Neutrophil (primary cell): Measurements from ENCODE around the gene C1orf21.

Experiments
- H3K27ac ChIP-seq: fragments of 200-600 bp; sonication (generic); 2 replicates; pipeline ENCODE4 v1.5.1; 2016; ENCODE audit warnings: mild to moderate bottlenecking, moderate library complexity
- H3K27me3 ChIP-seq: fragments of 200-600 bp; sonication (generic); 2 replicates; pipeline ENCODE4 v1.6.0; 2016; ENCODE audit warnings: mild to moderate bottlenecking
- H3K36me3 ChIP-seq: fragments of 200-600 bp; sonication (generic); 2 replicates; pipeline ENCODE4 v1.5.1; 2017
- H3K4me1 ChIP-seq, 2 experiments: fragments of 200-600 bp in 1 of 2; sonication (generic) in 1 of 2; 1 replicate in 1 of 2; 2 replicates in 1 of 2; pipeline versions ENCODE4 v1.5.1 to v1.6.1; 2013 to 2016; ENCODE audit warnings: low read depth in 1 of 2, low read length in 1 of 2, mild to moderate bottlenecking in 1 of 2, moderate library complexity in 1 of 2; ENCODE audit not compliant: control insufficient read depth in 1 of 2, insufficient read depth in 1 of 2
- H3K4me3 ChIP-seq, 2 experiments: fragments of 200-600 bp in 1 of 2; sonication (generic) in 1 of 2; 1 replicate in 1 of 2; 2 replicates in 1 of 2; pipeline ENCODE4 v1.5.1; 2013 to 2016; ENCODE audit warnings: low read depth in 1 of 2, low read length in 1 of 2, mild to moderate bottlenecking in 1 of 2, moderate library complexity in 1 of 2
- H3K9me3 ChIP-seq: fragments of 200-600 bp; sonication (generic); 2 replicates; pipeline ENCODE4 v1.5.1; 2016
- TF ChIP-seq, protein P1 (sequence below): fragments of 200-600 bp; sonication (generic); IDR thresholded peaks from 2 replicates; pipeline ENCODE4 v1.5.1; 2016; ENCODE audit warnings: antibody characterized with exemption

C1orf21 gene

DNA sequence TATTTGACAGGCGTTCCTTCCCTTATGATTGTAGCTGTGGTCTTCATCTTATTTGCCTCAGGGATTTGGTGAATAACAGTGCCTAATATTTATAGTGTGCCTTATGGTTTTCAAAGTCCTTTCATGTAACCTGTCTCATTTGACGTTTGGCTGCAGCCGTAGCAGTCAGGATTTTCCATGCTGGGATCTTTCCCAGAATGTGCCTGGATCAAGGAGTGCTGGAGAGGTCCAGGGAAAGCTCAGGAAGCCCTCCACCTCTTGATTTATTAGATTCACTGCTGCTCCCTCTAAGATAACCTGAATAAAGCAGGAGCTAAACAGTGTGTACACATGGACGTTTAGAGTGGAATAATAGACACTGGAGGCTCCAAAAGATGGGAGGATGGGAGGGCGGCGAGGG, 5.2 kb downstream of the C1orf21 start:
- TF ChIP-seq, protein P1, sequence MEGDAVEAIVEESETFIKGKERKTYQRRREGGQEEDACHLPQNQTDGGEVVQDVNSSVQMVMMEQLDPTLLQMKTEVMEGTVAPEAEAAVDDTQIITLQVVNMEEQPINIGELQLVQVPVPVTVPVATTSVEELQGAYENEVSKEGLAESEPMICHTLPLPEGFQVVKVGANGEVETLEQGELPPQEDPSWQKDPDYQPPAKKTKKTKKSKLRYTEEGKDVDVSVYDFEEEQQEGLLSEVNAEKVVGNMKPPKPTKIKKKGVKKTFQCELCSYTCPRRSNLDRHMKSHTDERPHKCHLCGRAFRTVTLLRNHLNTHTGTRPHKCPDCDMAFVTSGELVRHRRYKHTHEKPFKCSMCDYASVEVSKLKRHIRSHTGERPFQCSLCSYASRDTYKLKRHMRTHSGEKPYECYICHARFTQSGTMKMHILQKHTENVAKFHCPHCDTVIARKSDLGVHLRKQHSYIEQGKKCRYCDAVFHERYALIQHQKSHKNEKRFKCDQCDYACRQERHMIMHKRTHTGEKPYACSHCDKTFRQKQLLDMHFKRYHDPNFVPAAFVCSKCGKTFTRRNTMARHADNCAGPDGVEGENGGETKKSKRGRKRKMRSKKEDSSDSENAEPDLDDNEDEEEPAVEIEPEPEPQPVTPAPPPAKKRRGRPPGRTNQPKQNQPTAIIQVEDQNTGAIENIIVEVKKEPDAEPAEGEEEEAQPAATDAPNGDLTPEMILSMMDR = no peak
- H3K9me3 ChIP-seq = no peaks in the 10 kb centered on the region
- H3K4me3 ChIP-seq = no peak overlapping the region
- H3K27ac ChIP-seq = no peak overlapping the region
- H3K36me3 ChIP-seq = no peaks in the 10 kb centered on the region
- H3K4me1 ChIP-seq = peaks cover 6 to 13% of the 10 kb centered on the region in 2 experiments
- H3K27me3 ChIP-seq = peaks cover 36% of the 10 kb centered on the region

DNA sequence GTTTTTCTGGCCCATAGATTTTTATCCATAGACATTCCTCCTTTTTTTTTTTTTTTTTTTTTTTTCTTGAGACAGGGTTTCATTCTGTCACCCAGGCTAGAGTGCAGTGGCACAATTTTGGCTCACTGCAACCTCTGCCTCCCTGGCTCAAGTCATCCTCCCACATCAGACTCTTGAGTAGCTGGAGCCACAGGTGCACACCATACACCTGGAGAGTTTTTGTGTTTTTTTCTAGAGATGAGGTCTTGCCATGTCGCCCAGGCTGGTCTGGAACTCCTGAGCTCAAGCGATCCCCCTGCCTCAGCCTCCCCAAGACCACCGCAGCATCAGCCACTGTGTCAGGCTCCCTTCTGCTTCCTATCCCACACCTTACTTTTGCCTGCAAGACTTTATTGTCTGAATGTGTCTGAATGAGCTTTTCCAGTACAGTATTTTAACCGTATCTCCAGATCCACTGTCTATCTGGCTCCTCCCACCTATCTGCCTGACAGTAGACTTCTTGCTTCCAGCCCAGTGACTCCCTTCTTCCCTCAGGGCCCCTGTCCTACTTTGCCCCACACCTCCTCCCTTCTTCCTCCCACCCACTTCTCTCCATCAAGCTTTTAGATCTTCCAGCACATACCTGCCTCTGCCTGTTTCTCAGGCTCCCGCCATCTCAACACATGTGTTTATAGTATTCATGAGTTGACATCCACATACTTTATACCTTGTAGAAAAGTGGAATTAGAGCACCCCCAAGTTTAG, 6.1 kb downstream of the C1orf21 start:
- no peaks in the 10 kb centered on the region for H3K36me3 ChIP-seq
- peaks cover 2 to 5% of the 10 kb centered on the region in 2 experiments for H3K4me1 ChIP-seq
- H3K27me3 ChIP-seq = peaks cover 27% of the 10 kb centered on the region
- no peak overlapping the region for H3K27ac ChIP-seq
- TF ChIP-seq, protein P1 = no peak
- no peak overlapping the region for H3K4me3 ChIP-seq
- no peaks in the 10 kb centered on the region for H3K9me3 ChIP-seq

DNA sequence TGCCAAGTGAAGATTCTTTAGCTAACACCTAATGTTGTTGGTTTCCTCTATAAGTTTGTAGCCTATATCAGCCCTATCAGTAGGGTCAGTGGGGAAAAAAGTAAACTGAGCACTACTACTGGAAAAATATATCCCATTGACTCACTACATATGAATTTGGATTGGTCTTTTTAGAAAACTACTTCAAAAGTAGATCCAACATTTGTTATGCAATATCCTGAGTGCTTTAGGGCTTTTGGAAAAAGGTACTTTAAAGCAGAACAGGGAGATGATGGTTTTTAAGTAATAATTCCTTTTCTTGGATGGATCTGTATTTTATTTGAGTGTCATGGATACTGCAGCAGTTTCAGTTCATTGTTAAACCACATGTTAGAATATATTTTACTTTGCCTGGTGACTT, 7.1 kb downstream of the C1orf21 start:
- TF ChIP-seq, protein P1 = no peak
- H3K4me3 ChIP-seq = no peak overlapping the region
- no peaks in the 10 kb centered on the region for H3K4me1 ChIP-seq
- H3K27me3 ChIP-seq = peaks cover 17% of the 10 kb centered on the region
- H3K27ac ChIP-seq = no peak overlapping the region
- H3K36me3 ChIP-seq = no peaks in the 10 kb centered on the region
- no peaks in the 10 kb centered on the region for H3K9me3 ChIP-seq

DNA sequence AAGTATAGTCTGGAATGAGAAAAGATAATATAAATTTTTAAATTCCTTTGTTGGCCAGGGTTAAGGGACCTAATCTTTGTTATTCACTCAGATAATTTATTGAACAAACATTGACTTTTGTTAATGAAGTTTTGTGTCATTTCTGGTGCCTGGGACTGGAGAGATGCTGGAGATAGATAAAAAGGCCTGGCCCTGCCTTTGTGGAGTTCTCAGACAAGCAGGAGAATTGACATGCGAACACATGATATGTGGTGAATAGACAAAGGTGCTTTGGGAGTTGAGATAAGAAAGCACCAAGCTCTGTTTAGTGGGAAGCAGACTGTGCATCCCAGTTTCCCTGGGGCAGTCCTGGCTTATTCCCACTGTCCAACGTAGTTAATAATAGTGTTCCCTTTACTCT, 8.5 kb downstream of the C1orf21 start:
- TF ChIP-seq, protein P1 = no peak
- no peak overlapping the region for H3K4me3 ChIP-seq
- no peaks in the 10 kb centered on the region for H3K36me3 ChIP-seq
- no peaks in the 10 kb centered on the region for H3K4me1 ChIP-seq
- no peaks in the 10 kb centered on the region for H3K9me3 ChIP-seq
- H3K27me3 ChIP-seq = peaks cover 3% of the 10 kb centered on the region
- H3K27ac ChIP-seq = no peak overlapping the region

DNA sequence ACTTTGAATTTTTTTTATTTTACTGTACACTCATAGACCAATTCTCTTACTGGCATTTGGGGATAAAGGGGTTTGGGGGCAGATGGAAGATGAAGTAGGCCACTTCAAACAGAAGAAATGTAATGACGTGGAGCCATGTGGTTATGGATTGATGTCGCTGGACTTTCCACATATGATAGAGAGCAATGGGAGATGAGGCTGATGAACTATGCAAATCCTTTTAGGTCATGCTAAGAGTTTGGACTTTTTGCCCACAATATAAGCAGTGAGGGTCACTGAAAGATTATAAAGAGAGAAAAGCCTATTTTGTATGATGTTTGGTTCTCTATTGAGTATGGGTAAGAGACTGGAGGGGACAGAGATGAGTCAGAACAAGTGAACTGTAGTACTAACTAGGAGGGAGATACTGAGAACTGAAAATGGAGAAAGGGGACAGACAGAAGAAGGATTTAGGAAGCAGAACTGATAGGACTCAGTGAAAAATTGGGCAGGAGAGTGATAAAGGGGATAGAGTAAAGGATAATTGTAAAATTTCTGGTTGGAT, 9.2 kb downstream of the C1orf21 start:
- Histone ChIP-seq H3K27me3 (no peaks in the 10 kb centered on the region), H3K4me1 (no peaks in the 10 kb centered on the region), H3K9me3 (no peaks in the 10 kb centered on the region), H3K27ac (no peak overlapping the region), H3K36me3 (no peaks in the 10 kb centered on the region), H3K4me3 (no peak overlapping the region)
- TF ChIP-seq, protein P1 = no peak
